ENCODE measurements around the gene C1orf94. TPM values are rescaled to one million over a fixed set of nuclear protein-coding genes. Genes with fewer than 3 reads are reported as not detected.

The C1orf94 gene
- total and polyA plus RNA-seq, 2 of the 8 experiments (the other 6 are each of a cell fraction or from before 2014, with no cell fraction given): 5.8 to 12.5 TPM

DNA sequence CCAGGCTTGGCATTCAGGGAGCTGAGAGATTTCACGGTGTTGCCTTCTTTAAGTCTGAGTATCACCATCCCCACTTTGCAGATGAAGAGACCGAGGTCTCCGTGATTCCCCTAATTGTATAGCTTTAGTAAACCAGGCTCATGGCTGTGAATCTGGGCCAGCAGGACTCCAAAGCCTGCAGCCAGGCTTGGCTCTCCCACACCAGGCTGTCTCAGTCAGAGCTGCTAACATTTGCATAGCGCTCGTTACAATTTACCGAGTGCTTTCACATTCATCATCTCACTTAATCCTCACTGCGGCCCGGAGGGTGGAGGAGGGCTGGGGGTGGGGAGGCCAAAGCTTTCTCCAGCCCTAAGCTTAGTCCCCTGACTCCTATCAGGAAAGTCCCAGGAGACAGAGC is 11.7 kb downstream of the C1orf94 start (continued):
- 0 out of 3 replicates have a peak, but pooled peaks of 1 of the 2 experiments have one; percentile 76 for TF ChIP-seq EP300 (IDR thresholded peaks at IDR 0.05; ENCODE audit: borderline replicate concordance in 1 of 2, low read depth in 2 of 2, low read length in 2 of 2)
- no peak; the same call in 1 of the 2 replicates for TF ChIP-seq CREB1 (IDR thresholded peaks at IDR 0.05)
- peak; percentile 38 for TF ChIP-seq ASH2L (IDR thresholded peaks at IDR 0.05; ENCODE audit: low read length)

Measured in H1 (cell line).